ENCODE data around the gene UHRF1. TPM values are rescaled to one million over a fixed set of nuclear protein-coding genes. Genes with fewer than 3 reads are reported as not detected.
"Not testable (repeated sequence)": the region's sequence is repeated elsewhere in the genome, so short reads cannot be mapped to it uniquely, and the experiment has no call there.

UHRF1 gene
- 39.7 TPM for polyA plus RNA-seq (ENCODE audit: insufficient read length)
- long read RNA-seq, donor 1, transcript UHRF1-205 (17 exons, 3,965 nt) = major isoform, 7 of 8 reads
- long read RNA-seq, donor 1, partial matches to known transcripts = 0 of 8 reads
- long read RNA-seq, donor 1, other reads (novel, unspliced or antisense) = 0 of 8 reads
- long read RNA-seq, donor 2, partial matches to known transcripts = 0 of 3 reads
- long read RNA-seq, donor 2, other reads (novel, unspliced or antisense) = 0 of 3 reads
- long read RNA-seq, donor 3 = 0 reads
- long read RNA-seq, donor 4 = 0 reads
- long read RNA-seq, donor 5, transcript UHRF1-205 (17 exons, 3,965 nt) = major isoform, 7 of 9 reads
- long read RNA-seq, donor 5, partial matches to known transcripts = 0 of 9 reads
- long read RNA-seq, donor 5, other reads (novel, unspliced or antisense) = 0 of 9 reads
- long read RNA-seq, donor 6, transcript UHRF1-205 (17 exons, 3,965 nt) = major isoform, 5 of 25 reads
- long read RNA-seq, donor 6, partial matches to known transcripts = 17 of 25 reads
- long read RNA-seq, donor 6, other reads (novel, unspliced or antisense) = 0 of 25 reads
- long read RNA-seq, donor 7, transcript UHRF1-205 (17 exons, 3,965 nt) = major isoform, 8 of 9 reads
- long read RNA-seq, donor 7, partial matches to known transcripts = 0 of 9 reads
- long read RNA-seq, donor 7, other reads (novel, unspliced or antisense) = 0 of 9 reads
- long read RNA-seq, donor 8 = 0 reads

GRCh38 chr19:4909156-4909896 is at the start of gene UHRF1:
Gene UHRF1, plus strand, starts transcription at chr19:4909501. Its CDS starts 1,385 bp downstream, at chr19:4910886.
- DNase-seq = no peak

GRCh38 chr19:4859697-4860096 is 49.6 kb upstream of the UHRF1 start:
- no peak for DNase-seq

DNA sequence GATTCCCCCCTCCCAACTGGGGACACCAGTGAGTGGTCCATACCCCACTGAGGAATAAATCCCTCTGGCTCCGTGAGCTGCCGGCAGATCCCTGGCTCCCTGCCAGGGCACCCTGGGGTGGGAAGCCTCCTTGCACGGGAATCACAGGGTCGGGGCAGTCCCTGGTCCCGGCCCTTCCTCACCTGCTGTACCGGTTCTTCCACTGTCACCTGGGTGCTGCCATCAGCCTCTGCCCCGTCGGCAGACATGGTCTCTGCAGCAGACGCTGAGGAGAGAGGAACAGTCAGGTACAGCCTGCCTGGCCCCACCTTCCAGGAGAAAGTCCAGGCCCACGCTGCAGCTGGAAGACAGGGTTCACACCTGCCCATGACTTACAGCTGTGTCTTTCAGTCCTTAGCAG is 48.2 kb upstream of the UHRF1 start:
- DNase-seq = no peak

DNA sequence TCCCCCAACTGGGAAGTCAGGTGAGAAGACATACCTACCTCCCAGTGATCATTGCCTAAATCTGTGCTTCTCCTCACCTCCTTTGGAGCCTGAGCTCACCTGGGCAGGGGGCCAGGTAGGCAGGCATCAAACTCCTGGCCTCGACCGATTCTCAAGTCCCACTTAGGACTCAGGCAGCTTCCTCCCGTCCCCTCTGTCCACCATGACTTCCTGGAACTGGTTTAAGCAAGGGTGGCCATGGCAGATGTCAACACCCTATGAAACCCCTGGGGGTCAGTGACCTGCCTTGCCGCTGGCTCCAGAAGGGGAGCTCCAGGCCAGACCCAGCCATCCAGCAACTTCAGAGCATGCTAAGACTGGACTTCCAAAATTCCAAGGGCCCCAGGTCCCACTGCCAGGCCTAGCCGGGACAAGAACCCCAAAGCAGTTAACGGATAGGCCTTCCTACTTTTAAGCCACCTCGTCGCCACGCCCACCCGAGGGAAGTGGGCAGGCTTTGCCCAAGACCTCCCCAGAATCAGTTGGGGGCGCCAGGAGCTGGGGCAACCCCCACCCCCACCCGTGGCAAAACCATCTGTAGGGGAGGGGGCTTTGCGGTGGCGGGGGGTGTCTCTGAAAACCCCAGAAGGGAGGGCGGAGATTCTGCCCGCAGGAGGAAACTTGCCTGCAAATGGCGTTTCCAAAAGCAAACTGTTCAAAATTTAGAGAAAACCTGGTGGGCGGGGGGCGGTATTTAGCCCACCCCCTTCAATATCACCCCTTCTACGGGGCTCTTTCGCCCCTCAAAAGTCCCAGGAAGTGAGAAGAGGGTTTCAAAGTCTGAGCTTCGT is 42.5 kb upstream of the UHRF1 start:
- peak; percentile 52 for DNase-seq

DNA sequence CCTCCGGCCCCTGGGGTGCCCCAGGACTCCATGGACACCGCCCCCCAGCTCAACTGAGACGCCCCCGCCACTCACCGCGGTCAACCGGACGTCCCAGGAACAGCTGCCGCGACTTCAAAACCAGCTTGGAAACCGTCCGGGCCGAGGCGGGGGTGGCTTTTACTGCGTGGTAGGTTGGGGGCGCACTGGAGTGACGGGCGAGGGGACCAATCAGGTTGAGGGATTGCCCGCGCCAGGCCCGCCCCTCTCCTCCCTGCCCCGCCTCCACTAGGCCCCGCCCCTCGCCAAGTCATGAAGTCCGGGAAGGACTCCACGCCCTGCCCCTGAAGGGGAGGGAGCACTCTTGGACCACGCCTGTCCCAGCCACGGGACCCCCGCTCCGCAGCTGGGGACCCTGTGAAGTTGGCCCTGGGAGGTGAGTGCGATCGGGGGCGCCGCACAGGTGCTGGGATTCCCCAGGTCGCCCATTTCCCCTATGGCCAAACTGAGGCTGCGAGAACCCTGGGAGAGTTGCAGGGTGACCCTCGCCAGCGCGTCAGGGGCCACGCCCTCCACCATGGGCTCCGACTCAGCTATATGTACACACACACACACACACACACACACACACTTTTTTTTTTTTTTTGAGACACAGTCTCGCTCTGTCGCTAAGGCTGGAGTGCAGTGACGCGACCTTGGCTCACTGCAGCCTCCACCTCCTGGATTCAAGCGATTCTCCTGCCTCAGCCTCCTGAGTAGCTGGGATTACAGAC is 41.6 kb upstream of the UHRF1 start, which contains the start of gene PLIN3:
TSS of gene PLIN3 (minus strand) at position 134 of the 752 bp plus-strand sequence. CDS start 6,273 bp downstream, outside the sequence.
- peak; percentile 93 for DNase-seq

- no peak for DNase-seq
Measured at GRCh38 chr19:4868286-4868834, 40.9 kb upstream of the UHRF1 start.

DNA sequence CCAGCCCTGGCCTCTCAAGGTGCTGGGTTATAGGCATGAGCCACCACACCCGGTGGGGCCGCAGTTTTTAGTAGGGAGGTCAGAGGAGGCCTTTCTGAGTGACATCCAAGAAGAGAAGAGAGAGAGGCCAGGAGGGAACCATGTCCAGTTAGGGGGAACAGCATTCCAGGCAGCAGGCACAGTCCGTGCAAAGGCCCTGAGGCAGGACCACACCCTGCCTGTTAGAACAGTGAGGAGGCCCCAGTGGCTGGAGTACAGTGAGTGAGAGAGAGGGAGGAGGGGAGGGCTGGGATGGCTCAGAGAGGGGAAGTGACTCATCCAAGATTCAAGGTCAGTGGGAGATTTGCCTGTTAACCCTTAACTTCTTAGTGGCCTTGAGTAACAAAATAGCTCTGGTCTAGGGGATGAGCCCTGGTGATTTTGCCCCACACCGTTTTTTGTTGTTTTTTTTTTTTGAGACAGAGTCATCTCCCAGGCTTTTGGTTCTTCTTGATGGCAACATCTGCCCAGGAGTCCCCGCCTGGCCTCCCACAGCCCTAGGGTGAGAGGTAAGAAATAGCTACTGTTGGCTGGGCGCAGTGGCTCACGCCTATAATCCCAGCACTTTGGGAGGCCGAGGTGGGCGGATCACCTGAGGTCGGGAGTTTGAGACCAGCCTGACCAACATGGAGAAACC is 39.1 kb upstream of the UHRF1 start:
- no peak for DNase-seq

- no peak for DNase-seq
Measured at GRCh38 chr19:4871711-4872110, 37.6 kb upstream of the UHRF1 start.

DNA sequence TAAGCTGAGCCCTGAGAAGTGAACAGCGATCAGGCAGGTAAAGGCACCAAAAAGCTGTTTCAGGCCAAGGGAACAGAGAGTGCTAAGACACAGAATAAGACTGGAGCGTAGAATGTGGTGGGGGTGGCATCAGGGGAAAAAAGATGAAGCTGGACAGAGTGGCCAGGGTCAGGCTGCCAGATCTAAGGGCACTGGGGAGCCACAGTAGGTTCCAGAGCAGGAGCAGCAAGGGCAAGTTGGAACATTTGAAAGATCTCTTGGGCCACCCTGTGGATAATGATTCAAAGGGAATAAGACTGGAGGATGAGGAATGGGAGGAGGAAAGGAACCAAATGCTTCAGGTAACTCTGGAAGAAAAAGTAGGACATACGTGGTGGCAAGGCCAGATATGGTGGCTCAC is 35.4 kb upstream of the UHRF1 start:
- no peak for DNase-seq

DNA sequence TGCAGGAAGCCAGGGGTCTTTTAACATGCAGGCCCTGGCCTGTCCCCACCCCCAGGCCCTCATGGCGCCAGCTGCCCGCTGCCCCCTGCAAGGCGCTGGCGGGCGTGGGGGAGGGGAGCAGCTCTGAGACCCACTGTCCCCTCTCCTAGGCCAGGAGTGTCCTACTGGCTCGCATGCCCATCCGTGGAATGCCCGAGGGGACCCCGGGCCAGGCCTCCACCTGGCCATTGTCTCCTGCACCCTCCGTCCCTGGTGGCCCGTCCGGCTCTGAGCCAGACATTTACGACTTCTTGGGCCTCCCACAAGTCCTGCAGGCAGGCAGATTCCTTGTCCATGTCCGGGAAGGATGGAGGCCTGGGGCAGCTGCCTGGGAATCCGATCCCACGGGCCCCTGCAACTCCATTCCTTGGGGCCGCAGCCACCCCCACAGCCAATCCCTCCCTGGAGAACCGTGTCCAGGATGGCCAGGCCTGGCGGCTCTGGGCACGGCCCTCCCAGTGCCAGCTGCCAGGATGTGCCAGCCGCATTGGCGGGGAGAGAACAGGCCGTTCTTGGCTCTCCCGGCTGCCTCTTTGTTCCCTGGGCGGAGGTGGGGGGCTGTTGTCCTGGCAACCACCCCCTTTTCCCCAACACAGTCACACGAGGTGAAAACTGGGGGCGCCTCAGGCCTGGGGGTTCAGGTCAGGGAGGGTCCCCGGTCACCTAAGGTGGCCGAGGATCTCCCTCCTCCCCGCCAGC is 31.4 kb upstream of the UHRF1 start:
- DNase-seq = peak; percentile 35

- DNase-seq = no peak
Measured at GRCh38 chr19:4878491-4878968, 30.8 kb upstream of the UHRF1 start.

- DNase-seq = no peak
Measured at GRCh38 chr19:4879041-4879440, 30.3 kb upstream of the UHRF1 start.

DNA sequence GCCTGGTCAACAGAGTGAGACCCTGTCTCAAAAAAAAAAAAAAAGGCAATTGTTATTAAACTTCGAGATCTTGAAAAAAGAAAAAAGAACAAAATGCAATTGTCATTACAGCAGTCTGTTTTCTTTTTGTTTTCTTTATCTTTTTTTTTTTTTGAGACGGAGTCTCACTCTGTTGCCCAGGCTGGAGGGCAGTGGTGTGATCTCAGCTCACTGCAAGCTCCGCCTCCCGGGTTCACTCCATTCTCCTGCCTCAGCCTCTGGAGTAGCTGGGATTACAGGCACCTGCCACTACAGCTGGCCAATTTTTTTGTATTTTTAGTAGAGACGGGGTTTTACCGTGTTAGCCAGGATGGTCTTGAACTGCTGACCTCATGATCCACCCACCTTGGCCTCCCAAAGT is 26.4 kb upstream of the UHRF1 start:
- DNase-seq = not testable (repeated sequence)

GRCh38 chr19:4884993-4885392 is 24.3 kb upstream of the UHRF1 start:
- not testable (repeated sequence) for DNase-seq

DNA sequence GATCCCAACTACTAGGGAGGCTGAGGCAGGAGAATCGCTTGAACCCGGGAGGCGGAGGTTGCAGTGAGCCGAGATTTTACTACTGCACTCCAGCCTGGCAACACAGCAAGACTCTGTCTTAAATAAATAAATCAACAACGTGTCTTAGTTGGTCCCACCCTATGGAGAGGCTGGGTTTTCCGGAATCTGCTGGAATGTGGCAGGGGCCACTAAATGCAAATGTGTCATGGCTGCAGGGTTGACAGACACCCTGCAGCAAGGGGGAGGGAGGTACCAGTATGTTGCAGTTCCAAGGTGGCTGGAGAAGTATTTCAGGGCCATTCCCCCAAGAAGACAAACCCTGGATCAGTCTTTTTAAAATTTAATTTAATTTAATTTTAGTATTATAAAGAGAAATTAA is 21.5 kb upstream of the UHRF1 start:
- DNase-seq = not testable (repeated sequence)

GRCh38 chr19:4889034-4889815 is 20.1 kb upstream of the UHRF1 start:
- DNase-seq = no peak

- DNase-seq = no peak
Measured at GRCh38 chr19:4891066-4891465, 18.2 kb upstream of the UHRF1 start.

DNA sequence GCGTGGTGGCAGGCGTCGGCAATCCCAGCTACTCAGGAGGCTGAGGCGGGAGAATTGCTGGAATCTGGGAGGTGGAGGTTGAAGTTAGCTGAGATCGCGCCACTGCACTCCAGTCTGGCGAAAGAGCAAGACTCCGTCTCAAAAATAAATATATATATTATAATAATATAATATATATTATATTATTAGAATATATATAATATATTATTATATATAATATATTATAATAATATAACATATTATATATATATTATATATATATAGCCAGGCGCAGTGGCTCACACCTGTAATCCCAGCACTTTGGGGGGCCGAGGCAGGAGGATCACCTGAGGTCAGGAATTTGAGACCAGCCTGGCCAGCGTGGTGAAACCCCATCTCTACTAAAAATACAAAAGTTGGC is 16.3 kb upstream of the UHRF1 start:
- not testable (repeated sequence) for DNase-seq

Data from left kidney (tissue), 8 donors.